ENCODE measurements around the gene CAPN11.
A peak's percentile ranks its signal among the peaks of the same experiment; 100 is the strongest.

CAPN11 gene

GRCh38 chr6:44214307-44214706 lies 55.7 kb downstream of the CAPN11 start:
- WGBS (ENCODE audit: extremely low coverage, insufficient coverage, insufficient read length), result no CpG with 5 or more reads among the region's 6 CpGs

GRCh38 chr6:44216677-44217331 lies 58.2 kb downstream of the CAPN11 start, which contains the start of gene MYMX:
TSS of gene MYMX (plus strand) at chr6:44216926. CDS start at chr6:44217472, 546 bp downstream.
- DNase-seq, result no peak
- H3K18ac ChIP-seq (ENCODE audit: low read length), result peak within 1 kb of the TSS; percentile 33
- H3K4me3 ChIP-seq (ENCODE audit: low read depth, low read length), result no peak within 1 kb of the TSS
- no peaks in the 10 kb centered on the region for H3K9me3 ChIP-seq (ENCODE audit: insufficient read depth, low read depth, low read length)
- no peak within 1 kb of the TSS for H3K4ac ChIP-seq (ENCODE audit: low read depth, low read length)
- H3K23ac ChIP-seq (ENCODE audit: low read length), result no peak within 1 kb of the TSS
- no CpG with 5 or more reads among the region's 7 CpGs for WGBS (ENCODE audit: extremely low coverage, insufficient coverage, insufficient read length)
- no peaks in the 10 kb centered on the region for H3K27me3 ChIP-seq (ENCODE audit: insufficient read depth, low read length)
- peak within 1 kb of the TSS; percentile 27 for H2AFZ ChIP-seq (ENCODE audit: insufficient read depth, low read length, poor library complexity)
- H2BK120ac ChIP-seq (ENCODE audit: insufficient read depth, low read length, poor library complexity), result peak within 1 kb of the TSS; percentile 27
- H3K79me2 ChIP-seq (ENCODE audit: control insufficient read depth, insufficient read depth, low read length, poor library complexity), result peaks cover 1% of the 10 kb centered on the region
- no peak within 1 kb of the TSS for H2BK5ac ChIP-seq (ENCODE audit: low read depth, low read length, poor library complexity)
- peaks cover 21% of the 10 kb centered on the region for H3K79me1 ChIP-seq (ENCODE audit: low read length)
- peak within 1 kb of the TSS; percentile 22 for H3K14ac ChIP-seq (ENCODE audit: low read length)
- peaks cover 29 to 34% of the 10 kb centered on the region in 2 experiments for H3K4me1 ChIP-seq (ENCODE audit: control insufficient read depth in 1 of 2, insufficient read depth in 2 of 2, low read length in 2 of 2)
- H3K9ac ChIP-seq (ENCODE audit: low read length), result no peak within 1 kb of the TSS
- peak within 1 kb of the TSS; percentile 49 for H2AK5ac ChIP-seq (ENCODE audit: low read length)
- H4K91ac ChIP-seq (ENCODE audit: low read depth, low read length), result peak within 1 kb of the TSS; percentile 81
- H2BK12ac ChIP-seq (ENCODE audit: low read length), result peak within 1 kb of the TSS; percentile 66
- no peak within 1 kb of the TSS for H3K4me2 ChIP-seq (ENCODE audit: low read length)
- H4K8ac ChIP-seq (ENCODE audit: low read depth, low read length), result peak within 1 kb of the TSS; percentile 11
- no peak within 1 kb of the TSS for H4K12ac ChIP-seq (ENCODE audit: low read depth, low read length)
- H3K27ac ChIP-seq (ENCODE audit: low read depth, low read length), result no peak within 1 kb of the TSS
- H3K36me3 ChIP-seq (ENCODE audit: control insufficient read depth in 1 of 2, insufficient read depth in 2 of 2, low read length in 2 of 2), result no peaks in the 10 kb centered on the region

More at GRCh38 chr6:44214307-44214706, 55.7 kb downstream of the CAPN11 start:
- Histone ChIP-seq H4K8ac (ENCODE audit: low read depth, low read length) (no peak overlapping the region), H4K12ac (ENCODE audit: low read depth, low read length) (no peak overlapping the region), H3K4me2 (ENCODE audit: low read length) (no peak overlapping the region), H3K18ac (ENCODE audit: low read length) (no peak overlapping the region), H3K27ac (ENCODE audit: low read depth, low read length) (no peak overlapping the region), H3K4me1 (ENCODE audit: control insufficient read depth in 1 of 2, insufficient read depth in 2 of 2, low read length in 2 of 2) (peaks cover 21 to 26% of the 10 kb centered on the region in 2 experiments), H3K27me3 (ENCODE audit: insufficient read depth, low read length) (no peaks in the 10 kb centered on the region), H2BK5ac (ENCODE audit: low read depth, low read length, poor library complexity) (no peak overlapping the region), H2AFZ (ENCODE audit: insufficient read depth, low read length, poor library complexity) (no peak overlapping the region), H2BK120ac (ENCODE audit: insufficient read depth, low read length, poor library complexity) (no peak overlapping the region), H3K79me1 (ENCODE audit: low read length) (peaks cover 14% of the 10 kb centered on the region), H2AK5ac (ENCODE audit: low read length) (no peak overlapping the region), H4K91ac (ENCODE audit: low read depth, low read length) (no peak overlapping the region), H3K14ac (ENCODE audit: low read length) (no peak overlapping the region), H3K9ac (ENCODE audit: low read length) (no peak overlapping the region), H3K79me2 (ENCODE audit: control insufficient read depth, insufficient read depth, low read length, poor library complexity) (no peaks in the 10 kb centered on the region), H3K36me3 (ENCODE audit: control insufficient read depth in 1 of 2, insufficient read depth in 2 of 2, low read length in 2 of 2) (no peaks in the 10 kb centered on the region), H3K4ac (ENCODE audit: low read depth, low read length) (no peak overlapping the region), H3K4me3 (ENCODE audit: low read depth, low read length) (no peak overlapping the region), H2BK12ac (ENCODE audit: low read length) (no peak overlapping the region), H3K23ac (ENCODE audit: low read length) (no peak overlapping the region), H3K9me3 (ENCODE audit: insufficient read depth, low read depth, low read length) (no peaks in the 10 kb centered on the region)
- no peak for DNase-seq

GRCh38 chr6:44217332-44218143 lies 58.9 kb downstream of the CAPN11 start:
- Histone ChIP-seq H4K8ac (ENCODE audit: low read depth, low read length) (peak overlapping the region; percentile 11), H3K14ac (ENCODE audit: low read length) (peak overlapping the region; percentile 22), H3K27me3 (ENCODE audit: insufficient read depth, low read length) (no peaks in the 10 kb centered on the region), H3K27ac (ENCODE audit: low read depth, low read length) (no peak overlapping the region), H2AK5ac (ENCODE audit: low read length) (peak overlapping the region; percentile 49), H3K79me1 (ENCODE audit: low read length) (peaks cover 23% of the 10 kb centered on the region), H3K4ac (ENCODE audit: low read depth, low read length) (no peak overlapping the region), H3K9ac (ENCODE audit: low read length) (no peak overlapping the region), H3K36me3 (ENCODE audit: control insufficient read depth in 1 of 2, insufficient read depth in 2 of 2, low read length in 2 of 2) (no peaks in the 10 kb centered on the region), H2BK12ac (ENCODE audit: low read length) (peak overlapping the region; percentile 66), H4K12ac (ENCODE audit: low read depth, low read length) (no peak overlapping the region), H2AFZ (ENCODE audit: insufficient read depth, low read length, poor library complexity) (peak overlapping the region; percentile 27), H4K91ac (ENCODE audit: low read depth, low read length) (peak overlapping the region; percentile 81), H2BK5ac (ENCODE audit: low read depth, low read length, poor library complexity) (no peak overlapping the region), H3K9me3 (ENCODE audit: insufficient read depth, low read depth, low read length) (no peaks in the 10 kb centered on the region), H3K4me2 (ENCODE audit: low read length) (no peak overlapping the region), H3K79me2 (ENCODE audit: control insufficient read depth, insufficient read depth, low read length, poor library complexity) (peaks cover 2% of the 10 kb centered on the region), H2BK120ac (ENCODE audit: insufficient read depth, low read length, poor library complexity) (peak overlapping the region; percentile 27), H3K23ac (ENCODE audit: low read length) (no peak overlapping the region), H3K18ac (ENCODE audit: low read length) (peak overlapping the region; percentile 33), H3K4me3 (ENCODE audit: low read depth, low read length) (no peak overlapping the region), H3K4me1 (ENCODE audit: control insufficient read depth in 1 of 2, insufficient read depth in 2 of 2, low read length in 2 of 2) (peaks cover 35 to 39% of the 10 kb centered on the region in 2 experiments)
- WGBS (ENCODE audit: extremely low coverage, insufficient coverage, insufficient read length), result no CpG with 5 or more reads among the region's 16 CpGs
- DNase-seq, result no peak

GRCh38 chr6:44219053-44219814 lies 60.6 kb downstream of the CAPN11 start:
- Histone ChIP-seq H3K79me1 (ENCODE audit: low read length) (peaks cover 31% of the 10 kb centered on the region), H4K91ac (ENCODE audit: low read depth, low read length) (peak overlapping the region; percentile 91), H4K12ac (ENCODE audit: low read depth, low read length) (peak overlapping the region; percentile 56), H3K9me3 (ENCODE audit: insufficient read depth, low read depth, low read length) (no peaks in the 10 kb centered on the region), H3K14ac (ENCODE audit: low read length) (peak overlapping the region; percentile 91), H2AK5ac (ENCODE audit: low read length) (no peak overlapping the region), H2BK5ac (ENCODE audit: low read depth, low read length, poor library complexity) (peak overlapping the region; percentile 95), H3K27ac (ENCODE audit: low read depth, low read length) (peak overlapping the region; percentile 74), H3K9ac (ENCODE audit: low read length) (no peak overlapping the region), H3K4me2 (ENCODE audit: low read length) (peak overlapping the region; percentile 93), H2BK120ac (ENCODE audit: insufficient read depth, low read length, poor library complexity) (peak overlapping the region; percentile 89), H2AFZ (ENCODE audit: insufficient read depth, low read length, poor library complexity) (peak overlapping the region; percentile 64), H3K4me3 (ENCODE audit: low read depth, low read length) (peak overlapping the region; percentile 61), H3K4me1 (ENCODE audit: control insufficient read depth in 1 of 2, insufficient read depth in 2 of 2, low read length in 2 of 2) (peaks cover 44 to 52% of the 10 kb centered on the region in 2 experiments), H3K79me2 (ENCODE audit: control insufficient read depth, insufficient read depth, low read length, poor library complexity) (peaks cover 4% of the 10 kb centered on the region), H4K8ac (ENCODE audit: low read depth, low read length) (peak overlapping the region; percentile 90), H3K23ac (ENCODE audit: low read length) (no peak overlapping the region), H3K18ac (ENCODE audit: low read length) (peak overlapping the region; percentile 97), H3K27me3 (ENCODE audit: insufficient read depth, low read length) (no peaks in the 10 kb centered on the region), H3K4ac (ENCODE audit: low read depth, low read length) (peak overlapping the region; percentile 61), H2BK12ac (ENCODE audit: low read length) (peak overlapping the region; percentile 84), H3K36me3 (ENCODE audit: control insufficient read depth in 1 of 2, insufficient read depth in 2 of 2, low read length in 2 of 2) (no peaks in the 10 kb centered on the region)
- no CpG with 5 or more reads among the region's 45 CpGs for WGBS (ENCODE audit: extremely low coverage, insufficient coverage, insufficient read length)
- DNase-seq, result peak; percentile 84 to 85
